SK-N-SH (cell line): Measurements from ENCODE around the gene TFDP2. TPM values are rescaled to one million over a fixed set of nuclear protein-coding genes. Genes with fewer than 3 reads are reported as not detected.

ENCODE experiments used
- CTCF ChIA-PET: fragments of 300-600, 350-600 bp; formaldehyde crosslinking; extraction: SDS; loops from one replicate; lab custom pipeline; 2021; lab: Yijun Ruan, JAX
- POLR2A ChIA-PET: fragments of 350-600 bp; sonication (Branson Sonifier 250); formaldehyde crosslinking; extraction: SDS; loops from one replicate; lab custom pipeline; 2020; ENCODE audit warnings: antibody characterized with exemption, inconsistent platforms; lab: Yijun Ruan, JAX
- DNase-seq: peaks from one replicate; pipeline ENCODE4 v3.0.0; 2012
- H2AFZ ChIP-seq: fragments of 200-600 bp; sonication (generic); 2 replicates; pipeline ENCODE4 v1.8.1; 2016; ENCODE audit warnings: antibody characterized with exemption, mild to moderate bottlenecking, low read depth
- H3F3A ChIP-seq: fragments of 200-600 bp; sonication (generic); replicated peaks from 2 replicates; pipeline ENCODE3; 2016; ENCODE audit warnings: antibody characterized with exemption, mild to moderate bottlenecking; ENCODE audit not compliant: insufficient read depth
- H3K27ac ChIP-seq, 2 experiments: fragments of 200-500 bp in 1 of 2; fragments of 200-600 bp in 1 of 2; sonication (Bioruptor generic) in 1 of 2; sonication (generic), shearing (Covaris generic) in 1 of 2; 2 replicates each; pipeline versions ENCODE4 v1.5.1 to v1.6.1; 2014 to 2016; ENCODE audit warnings: low read depth in 2 of 2, inconsistent platforms in 1 of 2, low read length in 1 of 2, mild to moderate bottlenecking in 1 of 2, mixed read lengths in 1 of 2
- H3K27me3 ChIP-seq: fragments of 200-600 bp; sonication (generic), shearing (Covaris generic); 2 replicates; pipeline ENCODE4 v1.6.1; 2016; ENCODE audit warnings: mixed run types; ENCODE audit not compliant: insufficient read depth
- H3K36me3 ChIP-seq, 2 experiments: fragments of 200-500 bp in 1 of 2; fragments of 200-600 bp in 1 of 2; sonication (Bioruptor generic) in 1 of 2; sonication (generic) in 1 of 2; replicated peaks in 1 of 2; 2 replicates each; pipeline versions ENCODE3 to v1.5.1; 2014 to 2016; ENCODE audit warnings: low read length in 1 of 2, mild to moderate bottlenecking in 1 of 2; ENCODE audit not compliant: insufficient read depth in 2 of 2, control insufficient read depth in 1 of 2
- H3K4me1 ChIP-seq, 2 experiments: fragments of 200-500 bp in 1 of 2; fragments of 200-600 bp in 1 of 2; sonication (Bioruptor generic) in 1 of 2; sonication (generic), shearing (Covaris generic) in 1 of 2; 2 replicates each; pipeline versions ENCODE4 v1.5.1 to v1.6.1; 2014 to 2016; ENCODE audit warnings: low read depth in 1 of 2, low read length in 1 of 2, mixed run types in 1 of 2; ENCODE audit not compliant: insufficient read depth in 2 of 2, control insufficient read depth in 1 of 2
- H3K4me2 ChIP-seq: fragments of 200-600 bp; sonication (generic), shearing (Covaris generic); 2 replicates; pipeline ENCODE4 v1.6.1; 2017; ENCODE audit warnings: mixed run types
- H3K4me3 ChIP-seq, 2 experiments: fragments of 200-500 bp in 1 of 2; fragments of 200-600 bp in 1 of 2; sonication (Bioruptor generic) in 1 of 2; sonication (generic), shearing (Covaris generic) in 1 of 2; 2 replicates each; pipeline versions ENCODE4 v1.5.1 to v1.8.1; 2014 to 2016; ENCODE audit warnings: low read depth in 2 of 2, inconsistent platforms in 1 of 2, low read length in 1 of 2, mild to moderate bottlenecking in 1 of 2, mixed read lengths in 1 of 2, moderate library complexity in 1 of 2
- H3K79me2 ChIP-seq: fragments of 200-600 bp; sonication (generic); 2 replicates; pipeline ENCODE4 v1.8.1; 2017; ENCODE audit warnings: mild to moderate bottlenecking; ENCODE audit not compliant: insufficient read depth
- H3K9ac ChIP-seq: fragments of 200-600 bp; sonication (generic); 2 replicates; pipeline ENCODE4 v1.6.1; 2017; ENCODE audit warnings: mixed run types
- H3K9me2 ChIP-seq: fragments of 200-600 bp; sonication (generic); 2 replicates; pipeline ENCODE4 v1.6.1; 2017; ENCODE audit warnings: mixed run types
- H3K9me3 ChIP-seq: fragments of 200-600 bp; sonication (generic); 2 replicates; pipeline ENCODE4 v1.6.1; 2017; ENCODE audit warnings: mixed run types, mild to moderate bottlenecking, moderate library complexity
- H4K20me1 ChIP-seq: fragments of 200-600 bp; sonication (generic); 2 replicates; pipeline ENCODE4 v1.6.1; 2017; ENCODE audit warnings: mild to moderate bottlenecking, mixed run types; ENCODE audit not compliant: insufficient read depth
- CHD2 ChIP-seq: fragments of 150-350 bp; IDR thresholded peaks from 2 replicates; pipeline ENCODE4 v1.6.1; 2018; ENCODE audit warnings: low read length; ENCODE audit not compliant: partially characterized antibody
- ELF1 ChIP-seq: IDR thresholded peaks from 2 replicates; pipeline ENCODE4 v1.4.0; 2012
- FOSL2 ChIP-seq: IDR thresholded peaks from 2 replicates; pipeline ENCODE4 v1.4.0; 2012; ENCODE audit warnings: low read depth, mild to moderate bottlenecking, moderate library complexity, borderline replicate concordance
- FOXJ3 ChIP-seq: sonication (generic); formaldehyde crosslinking; IDR thresholded peaks from 2 replicates; pipeline ENCODE4 v1.5.1; 2020; ENCODE audit warnings: mild to moderate bottlenecking, missing genetic modification reagents
- FOXM1 ChIP-seq: IDR thresholded peaks from 2 replicates; pipeline ENCODE4 v1.4.0; 2012; ENCODE audit warnings: low read depth, mild to moderate bottlenecking
- GATA2 ChIP-seq: sonication (generic); formaldehyde crosslinking; IDR thresholded peaks from 2 replicates; pipeline ENCODE4 v1.5.0; 2020; ENCODE audit warnings: mild to moderate bottlenecking, missing genetic modification reagents
- NFIC ChIP-seq: IDR thresholded peaks from 2 replicates; pipeline ENCODE4 v1.4.0; 2012; ENCODE audit warnings: borderline replicate concordance
- NRF1 ChIP-seq: IDR thresholded peaks from 2 replicates; pipeline ENCODE4 v1.6.1; 2012; ENCODE audit warnings: low read depth, mild to moderate bottlenecking, low read length
- POLR2AphosphoS5 ChIP-seq: IDR thresholded peaks from 2 replicates; pipeline ENCODE4 v1.6.1; 2012; ENCODE audit warnings: low read depth, low read length
- RCOR1 ChIP-seq: fragments of 150-350 bp; IDR thresholded peaks from 2 replicates; pipeline ENCODE4 v1.6.1; 2017; ENCODE audit warnings: antibody characterized with exemption, low read length
- RFX5 ChIP-seq: IDR thresholded peaks from 2 replicates; pipeline ENCODE4 v1.6.1; 2012; ENCODE audit warnings: mild to moderate bottlenecking, improper control_type of control experiment, low read length
- RXRA ChIP-seq: IDR thresholded peaks from 2 replicates; pipeline ENCODE4 v1.4.0; 2012; ENCODE audit warnings: low read depth, mild to moderate bottlenecking, borderline replicate concordance
- SIN3A ChIP-seq: IDR thresholded peaks from 2 replicates; pipeline ENCODE4 v1.6.1; 2012; ENCODE audit warnings: low read depth, mild to moderate bottlenecking, low read length, moderate library complexity, borderline replicate concordance
- TAF1 ChIP-seq: IDR thresholded peaks from 2 replicates; pipeline ENCODE4 v1.6.1; 2012; ENCODE audit warnings: low read depth, mild to moderate bottlenecking, low read length, moderate library complexity, borderline replicate concordance
- TCF12 ChIP-seq: IDR thresholded peaks from 2 replicates; pipeline ENCODE4 v1.4.0; 2012
- TEAD4 ChIP-seq: IDR thresholded peaks from 2 replicates; pipeline ENCODE4 v1.4.0; 2012; ENCODE audit warnings: mild to moderate bottlenecking, borderline replicate concordance; ENCODE audit not compliant: insufficient read depth
- WGBS: methylation state at CpG from one replicate; pipeline ENCODE4 v1.1.6; 2017; ENCODE audit warnings: low lambda C conversion rate; 5-methylcytosine and 5-hydroxymethylcytosine counted together
- polyA plus RNA-seq, 3 experiments: library from polyadenylated mRNA; depleted of rRNA; stranded (reverse); fragments of >200 nt; gene quantifications; 2 replicates each; pipeline ENCODE4 v1.2.3, GENCODE V29; 2012
- TF ChIP-seq, protein P1 (sequence below): fragments of 150-350 bp; IDR thresholded peaks from 2 replicates; pipeline ENCODE4 v1.6.1; 2017; ENCODE audit warnings: antibody characterized with exemption, low read length, low read depth, borderline replicate concordance
- TF ChIP-seq, protein P2 (sequence below): IDR thresholded peaks from 2 replicates; pipeline ENCODE4 v1.6.1; 2012; ENCODE audit warnings: mild to moderate bottlenecking, low read depth, low read length, moderate library complexity

The TFDP2 gene
- polyA plus RNA-seq, 1 of the 3 experiments (the other 2 are of a cell fraction): 8.6 TPM

DNA sequence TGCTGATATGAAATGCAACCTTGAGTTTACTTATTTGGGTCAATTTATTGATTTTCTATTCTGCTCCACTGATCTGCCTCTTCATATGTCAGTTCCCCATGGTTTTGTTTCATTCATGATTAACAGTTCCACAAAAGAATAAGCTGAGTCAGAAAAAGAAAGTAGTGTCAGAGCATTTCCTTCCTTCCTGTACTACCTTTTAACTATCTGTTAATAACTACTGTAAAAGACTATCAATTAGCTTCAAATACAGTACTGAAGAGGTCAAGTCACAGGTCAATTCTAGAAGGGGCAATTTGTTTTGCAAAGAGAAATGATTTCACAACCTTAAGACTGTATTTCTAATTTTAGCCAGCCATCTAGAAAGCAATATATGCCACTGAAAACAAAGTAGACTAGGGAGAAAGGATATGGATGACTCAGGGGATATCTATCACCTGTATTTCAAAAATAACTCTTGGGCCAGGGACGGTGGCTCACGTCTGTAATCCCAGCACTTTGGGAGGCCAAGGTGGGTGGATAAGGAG is 129.5 kb downstream of the TFDP2 start:
- Histone ChIP-seq H3F3A (no peaks in the 10 kb centered on the region), H3K79me2 (peaks cover 7% of the 10 kb centered on the region; the same call in 1 of the 2 replicates)
- 31% methylated on average over 2 of the region's 2 CpGs for WGBS
- TF ChIP-seq CHD2: no peak
- no peak for TF ChIP-seq NFIC
- TF ChIP-seq, protein P1, sequence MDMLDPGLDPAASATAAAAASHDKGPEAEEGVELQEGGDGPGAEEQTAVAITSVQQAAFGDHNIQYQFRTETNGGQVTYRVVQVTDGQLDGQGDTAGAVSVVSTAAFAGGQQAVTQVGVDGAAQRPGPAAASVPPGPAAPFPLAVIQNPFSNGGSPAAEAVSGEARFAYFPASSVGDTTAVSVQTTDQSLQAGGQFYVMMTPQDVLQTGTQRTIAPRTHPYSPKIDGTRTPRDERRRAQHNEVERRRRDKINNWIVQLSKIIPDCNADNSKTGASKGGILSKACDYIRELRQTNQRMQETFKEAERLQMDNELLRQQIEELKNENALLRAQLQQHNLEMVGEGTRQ: no peak
- no peak for TF ChIP-seq GATA2 (CRISPR knock-in tag)
- TF ChIP-seq RCOR1: no peak
- no peak for TF ChIP-seq TCF12
- TF ChIP-seq RFX5: no peak
- TF ChIP-seq POLR2AphosphoS5: no peak
- no peak for TF ChIP-seq TAF1
- TF ChIP-seq NRF1: no peak
- no peak for TF ChIP-seq FOXM1
- TF ChIP-seq FOXJ3 (CRISPR knock-in tag): no peak
- TF ChIP-seq TEAD4: no peak
- no peak for TF ChIP-seq SIN3A
- TF ChIP-seq, protein P2, sequence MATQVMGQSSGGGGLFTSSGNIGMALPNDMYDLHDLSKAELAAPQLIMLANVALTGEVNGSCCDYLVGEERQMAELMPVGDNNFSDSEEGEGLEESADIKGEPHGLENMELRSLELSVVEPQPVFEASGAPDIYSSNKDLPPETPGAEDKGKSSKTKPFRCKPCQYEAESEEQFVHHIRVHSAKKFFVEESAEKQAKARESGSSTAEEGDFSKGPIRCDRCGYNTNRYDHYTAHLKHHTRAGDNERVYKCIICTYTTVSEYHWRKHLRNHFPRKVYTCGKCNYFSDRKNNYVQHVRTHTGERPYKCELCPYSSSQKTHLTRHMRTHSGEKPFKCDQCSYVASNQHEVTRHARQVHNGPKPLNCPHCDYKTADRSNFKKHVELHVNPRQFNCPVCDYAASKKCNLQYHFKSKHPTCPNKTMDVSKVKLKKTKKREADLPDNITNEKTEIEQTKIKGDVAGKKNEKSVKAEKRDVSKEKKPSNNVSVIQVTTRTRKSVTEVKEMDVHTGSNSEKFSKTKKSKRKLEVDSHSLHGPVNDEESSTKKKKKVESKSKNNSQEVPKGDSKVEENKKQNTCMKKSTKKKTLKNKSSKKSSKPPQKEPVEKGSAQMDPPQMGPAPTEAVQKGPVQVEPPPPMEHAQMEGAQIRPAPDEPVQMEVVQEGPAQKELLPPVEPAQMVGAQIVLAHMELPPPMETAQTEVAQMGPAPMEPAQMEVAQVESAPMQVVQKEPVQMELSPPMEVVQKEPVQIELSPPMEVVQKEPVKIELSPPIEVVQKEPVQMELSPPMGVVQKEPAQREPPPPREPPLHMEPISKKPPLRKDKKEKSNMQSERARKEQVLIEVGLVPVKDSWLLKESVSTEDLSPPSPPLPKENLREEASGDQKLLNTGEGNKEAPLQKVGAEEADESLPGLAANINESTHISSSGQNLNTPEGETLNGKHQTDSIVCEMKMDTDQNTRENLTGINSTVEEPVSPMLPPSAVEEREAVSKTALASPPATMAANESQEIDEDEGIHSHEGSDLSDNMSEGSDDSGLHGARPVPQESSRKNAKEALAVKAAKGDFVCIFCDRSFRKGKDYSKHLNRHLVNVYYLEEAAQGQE: no peak
- no peak for TF ChIP-seq RXRA
- no peak for TF ChIP-seq ELF1
- no peak for TF ChIP-seq FOSL2
- TF ChIP-seq, all 33 proteins: peak for 0
- no peak for DNase-seq
- Histone ChIP-seq H3K9me2 (no peaks in the 10 kb centered on the region), H3K9ac (no peak overlapping the region), H3K9me3 (no peaks in the 10 kb centered on the region), H3K36me3 (peaks cover 5 to 12% of the 10 kb centered on the region in 2 experiments), H3K4me3 (no peak overlapping the region), H2AFZ (no peak overlapping the region), H3K27me3 (no peaks in the 10 kb centered on the region), H4K20me1 (no peaks in the 10 kb centered on the region), H3K27ac (no peak overlapping the region; a peak in 1 of 4 replicates), H3K4me2 (no peak overlapping the region), H3K4me1 (peaks cover 0 to 8% of the 10 kb centered on the region in 2 experiments; a peak in 1 of 4 replicates)
- POLR2A ChIA-PET: no interaction called here
- CTCF ChIA-PET: interaction anchor here (1.0 to 1.2 kb wide), 2 partner anchors 8 to 13 kb away, joined by 3 to 4 read pairs; no protein-coding TSS in a partner anchor
